IPS DF 19.7 (cell line): Measurements from ENCODE around the gene DCC.

Experiments
- DNase-seq: peaks from one replicate; pipeline ENCODE4 v3.0.0-alpha.2; 2013; ENCODE audit warnings: low read depth, low spot score

Gene DCC

GRCh38 chr18:52496426-52496825, 156.4 kb downstream of the DCC start:
- no peak for DNase-seq

- no peak for DNase-seq
Observed at GRCh38 chr18:52499016-52499415, 159.0 kb downstream of the DCC start.

- no peak for DNase-seq
Observed at GRCh38 chr18:52499644-52500043, 159.6 kb downstream of the DCC start.

- DNase-seq: no peak
Observed at GRCh38 chr18:52504589-52504988, 164.6 kb downstream of the DCC start.

GRCh38 chr18:52510139-52510538, 170.1 kb downstream of the DCC start:
- no peak for DNase-seq

GRCh38 chr18:52518086-52518485, 178.1 kb downstream of the DCC start:
- no peak for DNase-seq

- no peak for DNase-seq
Observed at GRCh38 chr18:52519021-52519420, 179.0 kb downstream of the DCC start.

GRCh38 chr18:52523566-52523965, 183.6 kb downstream of the DCC start:
- no peak for DNase-seq

- no peak for DNase-seq
Observed at GRCh38 chr18:52531836-52532235, 191.8 kb downstream of the DCC start.

GRCh38 chr18:52536039-52536438, 196.0 kb downstream of the DCC start:
- no peak for DNase-seq

GRCh38 chr18:52537261-52537660, 197.3 kb downstream of the DCC start:
- DNase-seq: no peak

GRCh38 chr18:52541056-52541455, 201.1 kb downstream of the DCC start:
- DNase-seq: no peak

GRCh38 chr18:52544086-52544485, 204.1 kb downstream of the DCC start:
- no peak for DNase-seq

GRCh38 chr18:52546686-52547346, 206.8 kb downstream of the DCC start:
- DNase-seq: no peak

GRCh38 chr18:52553441-52553840, 213.4 kb downstream of the DCC start:
- no peak for DNase-seq

GRCh38 chr18:52554180-52554579, 214.2 kb downstream of the DCC start:
- no peak for DNase-seq

GRCh38 chr18:52567360-52567759, 227.4 kb downstream of the DCC start:
- DNase-seq: no peak

- DNase-seq: no peak
Observed at GRCh38 chr18:52569492-52569891, 229.5 kb downstream of the DCC start.

- DNase-seq: no peak
Observed at GRCh38 chr18:52570975-52571374, 231.0 kb downstream of the DCC start.

GRCh38 chr18:52572036-52573000, 232.3 kb downstream of the DCC start:
- DNase-seq: no peak

GRCh38 chr18:52577795-52578194, 237.8 kb downstream of the DCC start:
- no peak for DNase-seq

GRCh38 chr18:52582061-52582460, 242.1 kb downstream of the DCC start:
- no peak for DNase-seq

- DNase-seq: no peak
Observed at GRCh38 chr18:52582516-52582915, 242.5 kb downstream of the DCC start.
